Measurements from ENCODE around the gene TTC39A.
A peak's percentile ranks its signal among the peaks of the same experiment; 100 is the strongest.
"Not testable (repeated sequence)": the region's sequence is repeated elsewhere in the genome, so short reads cannot be mapped to it uniquely, and the experiment has no call there.

Gene TTC39A

DNA sequence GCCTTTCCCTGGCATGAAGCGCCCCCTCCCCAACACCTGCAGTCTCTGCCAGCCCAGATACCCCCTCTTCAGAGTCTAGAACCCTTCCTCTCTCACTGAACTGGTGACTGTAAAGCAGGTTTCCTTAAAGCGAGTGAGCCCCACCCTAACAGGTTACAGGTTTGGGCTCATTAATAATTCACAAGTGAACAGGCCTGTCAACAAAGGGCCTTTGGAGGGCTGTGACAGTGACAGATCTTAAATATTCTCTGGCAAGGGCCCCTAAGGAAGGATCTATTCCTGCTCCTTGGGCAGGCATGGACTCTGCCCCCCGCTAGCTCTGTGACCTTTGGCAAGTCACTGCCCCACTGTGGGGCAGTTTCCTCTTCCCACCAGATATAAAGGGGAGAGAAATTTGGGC is 5.6 kb upstream of the TTC39A start:
- DNase-seq, result no peak

DNA sequence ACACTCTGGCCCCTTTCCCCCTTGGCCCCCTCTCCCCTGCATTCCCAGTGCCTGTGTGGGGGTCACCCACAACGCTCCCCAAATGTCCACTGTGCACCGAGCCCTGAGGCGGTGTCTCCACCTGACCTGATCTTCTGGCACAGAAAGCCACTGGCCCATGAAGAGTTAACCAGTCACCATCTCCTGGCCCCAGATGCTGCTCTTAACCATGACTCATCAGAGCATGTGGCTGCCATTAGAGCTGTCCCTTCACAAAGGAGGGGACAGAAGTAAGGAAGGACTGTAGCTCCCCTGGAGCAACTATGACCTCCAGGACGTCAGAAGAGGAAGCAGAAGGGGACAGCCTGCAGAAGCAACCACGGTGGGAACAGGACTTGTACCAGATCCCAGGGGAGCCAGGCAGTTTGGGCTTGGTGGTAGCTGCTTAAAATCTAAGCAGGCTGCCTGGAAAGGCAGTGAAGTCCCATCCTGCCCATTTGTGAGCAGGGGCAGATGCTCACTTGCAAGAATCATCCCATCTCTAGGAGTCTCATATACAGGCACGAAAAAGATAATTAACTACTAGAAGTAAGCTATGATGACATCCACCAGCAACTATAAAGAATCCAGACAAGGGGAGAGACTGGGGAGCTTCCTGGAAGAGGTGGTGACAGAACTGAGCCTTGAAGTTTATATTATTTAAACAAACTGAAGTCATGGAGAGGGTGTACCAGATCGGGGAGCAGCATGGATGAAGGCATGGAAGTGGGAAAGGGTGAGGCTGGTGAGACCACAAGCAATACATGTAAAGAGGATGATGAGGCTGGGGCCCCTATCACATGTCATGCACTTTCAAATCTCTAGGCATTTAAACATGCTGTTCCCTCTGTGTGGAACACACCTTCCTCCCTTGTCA is 1.1 kb upstream of the TTC39A start:
- DNase-seq, result peak; percentile 89

DNA sequence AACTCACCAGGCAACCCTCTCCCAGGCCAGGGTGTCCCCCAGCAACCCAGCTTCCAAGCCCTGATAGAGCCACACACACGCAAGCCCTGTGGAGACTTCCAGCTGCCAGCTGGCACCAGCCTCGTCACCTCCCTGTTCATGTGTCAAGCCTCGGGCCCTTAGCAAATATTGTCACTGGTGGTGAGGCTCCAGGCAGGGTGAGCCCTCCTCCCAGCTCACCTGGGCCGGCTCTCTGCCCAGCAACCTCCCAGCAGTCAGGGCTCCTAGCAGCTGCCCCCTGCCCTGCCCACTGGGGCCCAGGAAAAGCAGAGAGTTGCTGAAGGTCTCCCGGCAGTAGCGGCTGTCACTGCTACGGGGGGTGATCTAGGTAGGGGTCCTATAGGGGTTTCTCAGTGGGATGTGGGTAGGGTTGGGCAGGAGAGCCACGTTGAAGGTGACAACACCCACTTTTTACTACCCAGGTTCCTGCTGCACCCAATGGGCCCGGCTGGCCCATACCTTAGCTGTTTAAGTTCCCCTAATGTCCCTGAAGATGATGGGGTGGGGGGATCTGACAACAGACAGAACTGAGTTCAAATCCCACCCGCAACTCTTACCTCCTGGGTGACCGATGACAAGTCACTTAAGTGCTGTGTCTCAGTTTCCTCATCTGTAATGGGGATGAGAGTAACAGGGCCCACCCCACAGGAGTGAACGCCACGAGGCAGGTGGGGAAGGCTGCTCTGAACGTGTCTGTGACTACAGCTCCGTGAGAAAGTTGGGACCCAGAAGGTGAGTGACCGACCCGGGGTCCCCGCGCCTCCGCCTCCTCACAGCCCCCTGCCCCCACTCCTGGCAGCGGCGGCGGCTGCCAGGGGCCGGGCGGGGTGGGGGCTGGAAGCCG is 678 bp downstream of the TTC39A start:
- peak; percentile 56 for DNase-seq

DNA sequence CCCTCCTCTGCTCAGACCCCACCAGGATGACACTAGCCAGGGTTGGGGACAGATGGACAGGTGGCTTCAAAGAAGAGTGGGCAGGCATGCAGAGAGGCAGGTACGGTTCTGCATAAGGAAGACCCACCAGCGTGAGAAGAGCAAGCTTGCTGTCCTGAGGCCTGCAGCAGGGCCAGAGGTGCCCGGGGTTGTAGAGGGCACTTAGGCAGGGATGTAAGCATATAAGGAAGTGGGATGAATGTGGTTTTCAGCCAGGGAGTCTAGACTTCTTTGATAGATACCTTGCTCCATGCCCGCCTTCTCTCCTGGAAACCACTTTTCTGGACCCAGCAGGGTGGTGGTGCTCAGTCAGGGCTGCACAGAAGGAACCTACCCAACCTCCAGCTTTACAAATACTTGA is 1.4 kb downstream of the TTC39A start:
- DNase-seq, result peak; percentile 44

DNA sequence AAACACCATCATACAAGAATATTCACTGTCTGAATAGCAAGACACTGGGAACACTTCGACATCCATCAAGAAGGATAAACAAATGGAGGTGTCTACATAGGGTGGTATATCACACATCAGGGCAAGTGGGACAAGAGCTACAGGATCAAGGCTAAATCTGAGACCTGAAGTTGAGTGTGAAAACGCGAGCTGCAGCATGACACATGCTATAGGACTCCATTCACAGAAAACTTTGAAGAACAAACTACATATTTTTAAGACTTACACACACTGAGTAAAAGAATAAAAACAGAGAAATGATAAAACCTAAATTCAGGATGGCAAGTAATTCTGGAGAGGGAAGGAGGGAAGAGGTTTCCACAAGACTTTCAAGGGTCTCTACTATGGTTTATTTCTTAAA is 2.1 kb downstream of the TTC39A start:
- DNase-seq, result no peak

DNA sequence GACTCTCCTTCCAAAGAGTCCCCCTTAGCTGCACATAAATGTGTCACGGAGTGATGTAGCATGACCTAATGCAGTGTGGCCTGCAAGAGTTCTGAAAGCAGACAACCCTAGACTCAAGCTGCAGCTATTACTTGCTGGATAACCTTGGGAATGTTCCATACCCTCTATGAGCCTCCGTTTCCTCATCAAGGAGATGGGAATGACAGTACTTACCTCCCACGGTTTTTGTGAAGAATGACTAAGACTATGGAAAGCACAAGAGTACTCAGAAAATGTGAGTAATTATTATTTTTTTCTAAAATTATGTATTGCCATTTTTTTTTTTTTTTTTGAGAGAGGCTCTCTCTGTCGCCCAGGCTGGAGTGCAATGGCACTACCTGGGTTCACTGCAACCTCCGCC is 3.0 kb downstream of the TTC39A start:
- no peak for DNase-seq

DNA sequence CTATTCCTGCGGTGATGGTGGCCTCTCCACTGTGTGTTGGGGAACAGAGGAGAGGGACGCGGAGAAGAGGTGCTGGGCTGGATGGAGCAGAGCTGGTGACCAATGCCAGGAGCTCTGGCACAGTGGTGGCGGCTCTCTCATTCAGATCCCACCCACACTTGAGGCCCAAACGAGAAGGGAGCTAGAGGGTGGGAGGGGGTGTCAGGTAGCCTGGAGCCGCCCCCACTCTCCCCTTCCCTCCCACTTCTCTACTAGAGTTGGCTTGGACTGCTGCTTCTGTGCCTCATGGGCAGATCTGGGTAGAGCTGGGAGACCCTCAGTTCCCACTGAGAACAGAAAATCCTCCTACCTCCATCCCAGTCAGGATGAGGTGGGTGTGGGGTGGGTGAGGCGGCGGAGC is 3.5 kb downstream of the TTC39A start:
- peak; percentile 38 for DNase-seq

DNA sequence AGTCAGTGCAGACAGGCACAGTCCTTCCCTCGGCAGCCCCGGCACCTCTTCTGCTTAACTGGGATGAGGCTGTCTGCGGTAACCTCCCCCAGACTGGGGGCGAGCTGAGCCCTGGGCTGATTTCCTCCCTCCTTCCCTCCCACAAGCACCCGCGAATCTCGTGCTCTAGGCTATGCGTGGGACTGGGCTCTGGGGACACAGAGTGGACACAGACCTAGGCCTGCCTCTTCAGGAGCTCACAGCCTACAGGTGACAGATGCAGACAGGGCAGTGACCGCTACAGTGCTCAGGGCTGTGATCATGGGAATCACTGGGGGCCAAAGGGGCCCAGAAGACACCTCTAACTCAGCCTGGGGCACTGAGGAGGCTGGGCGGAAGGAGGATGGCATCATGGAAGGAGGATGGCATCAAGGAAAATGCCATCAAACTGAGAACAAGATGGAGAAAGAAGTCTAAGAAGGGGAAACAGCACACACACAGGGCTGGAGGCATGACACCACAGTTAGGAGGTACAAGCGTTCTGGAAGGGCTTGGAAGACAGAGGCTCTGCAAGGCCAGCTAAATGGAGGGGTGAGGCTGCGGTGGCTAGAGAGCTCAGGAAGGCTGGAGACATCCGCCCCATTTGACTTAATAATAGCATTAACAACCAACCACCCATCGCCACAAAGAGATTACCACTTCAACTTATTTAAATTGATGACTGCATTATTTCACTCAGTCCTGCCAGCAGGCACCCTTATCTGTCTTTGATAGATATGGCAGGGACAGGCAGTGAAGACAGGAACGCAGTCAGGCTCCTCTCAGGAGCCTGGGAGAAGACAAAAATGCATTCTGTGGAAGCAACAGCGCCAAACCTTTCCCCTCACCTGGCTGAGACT is 4.2 kb downstream of the TTC39A start:
- no peak for DNase-seq

DNA sequence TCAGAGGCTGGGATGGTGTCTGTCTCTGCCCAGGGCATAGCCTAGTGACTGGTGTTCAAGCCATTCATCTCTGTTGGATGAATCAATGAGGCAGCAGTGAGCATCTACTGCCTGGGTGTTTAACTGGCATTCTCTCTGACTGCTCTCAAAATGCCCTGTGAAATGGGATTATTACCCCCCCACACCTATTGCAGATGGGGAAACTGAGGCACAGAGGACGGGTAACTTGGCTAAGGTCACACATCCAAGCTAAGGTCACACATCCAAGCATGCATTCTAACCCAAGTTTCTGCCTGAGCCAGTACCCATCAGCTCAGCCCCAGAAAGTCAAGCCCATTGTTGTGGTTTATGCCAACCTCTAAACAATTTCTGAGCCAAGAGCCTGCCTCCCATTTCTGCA is 5.0 kb downstream of the TTC39A start:
- DNase-seq, result no peak

DNA sequence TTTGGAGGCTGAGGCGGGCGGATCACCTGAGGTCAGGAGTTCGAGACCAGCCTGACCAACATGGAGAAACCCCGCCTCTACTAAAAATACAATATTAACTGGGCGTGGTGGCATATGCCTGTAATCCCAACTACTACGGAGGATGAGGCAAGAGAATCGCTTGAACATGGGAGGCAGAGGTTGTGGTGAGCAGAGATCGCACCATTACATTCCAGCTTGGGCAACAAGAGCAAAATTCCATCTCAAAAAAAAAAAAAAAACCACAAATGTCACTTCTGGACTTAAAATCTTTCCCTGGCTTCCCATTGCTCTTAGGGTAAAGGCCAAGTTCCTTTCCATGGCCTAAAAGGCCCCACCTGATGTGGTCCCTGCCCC is 5.4 kb downstream of the TTC39A start:
- DNase-seq, result not testable (repeated sequence)

DNA sequence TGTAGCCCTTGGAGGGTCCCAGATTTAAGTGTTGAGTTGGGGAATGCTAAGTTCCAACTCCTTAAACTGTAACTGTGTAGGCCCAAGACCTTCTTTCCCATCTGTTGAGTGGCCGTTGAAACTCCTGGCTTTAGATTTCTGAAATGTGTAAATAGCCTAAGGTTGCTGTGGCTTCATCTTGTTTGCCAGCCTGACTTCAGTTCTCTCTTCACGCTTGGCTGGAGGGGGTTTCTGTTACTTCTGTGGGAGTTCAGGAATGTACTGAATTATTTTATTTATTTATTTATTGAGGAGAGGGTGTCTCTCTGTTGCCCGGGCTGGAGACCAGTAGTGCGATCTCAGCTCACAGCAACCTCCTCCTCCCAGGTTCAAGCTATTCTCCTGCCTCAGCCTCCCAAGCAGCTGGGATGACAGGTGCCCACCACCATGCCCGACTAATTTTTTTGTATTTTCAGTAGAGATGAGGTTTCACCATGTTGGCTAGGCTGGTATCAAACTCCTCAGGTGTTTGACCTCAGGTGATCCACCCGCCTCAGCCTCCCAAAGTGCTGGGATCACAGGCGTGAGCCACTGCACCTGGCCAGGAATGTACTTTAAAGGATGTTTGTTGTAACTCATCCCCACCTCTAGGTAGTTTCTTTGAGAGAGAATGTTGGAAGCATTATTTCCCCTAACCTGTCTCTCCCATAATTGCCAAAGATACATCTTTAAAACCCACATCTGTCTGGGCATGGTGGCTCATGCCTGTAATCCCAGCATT is 5.9 kb downstream of the TTC39A start:
- no peak for DNase-seq

DNA sequence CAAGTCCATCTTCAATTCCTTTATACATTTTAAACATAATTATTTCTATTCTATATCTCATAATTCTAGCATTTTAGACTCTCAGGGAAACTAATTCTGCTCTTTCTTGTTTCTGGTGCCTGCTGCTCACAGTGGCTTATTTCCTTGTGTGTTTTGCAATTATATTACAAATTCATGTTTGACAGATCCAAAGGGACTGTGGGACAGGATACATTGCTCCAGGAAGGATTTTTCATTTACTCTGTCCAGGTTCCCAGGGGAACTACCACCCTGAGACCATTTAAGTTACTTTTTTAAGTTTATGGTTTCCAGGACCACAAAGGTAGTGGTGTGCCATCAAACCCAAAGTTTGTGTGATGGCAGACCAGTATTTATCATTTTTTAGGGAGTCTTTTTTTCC is 6.6 kb downstream of the TTC39A start:
- DNase-seq, result no peak

DNA sequence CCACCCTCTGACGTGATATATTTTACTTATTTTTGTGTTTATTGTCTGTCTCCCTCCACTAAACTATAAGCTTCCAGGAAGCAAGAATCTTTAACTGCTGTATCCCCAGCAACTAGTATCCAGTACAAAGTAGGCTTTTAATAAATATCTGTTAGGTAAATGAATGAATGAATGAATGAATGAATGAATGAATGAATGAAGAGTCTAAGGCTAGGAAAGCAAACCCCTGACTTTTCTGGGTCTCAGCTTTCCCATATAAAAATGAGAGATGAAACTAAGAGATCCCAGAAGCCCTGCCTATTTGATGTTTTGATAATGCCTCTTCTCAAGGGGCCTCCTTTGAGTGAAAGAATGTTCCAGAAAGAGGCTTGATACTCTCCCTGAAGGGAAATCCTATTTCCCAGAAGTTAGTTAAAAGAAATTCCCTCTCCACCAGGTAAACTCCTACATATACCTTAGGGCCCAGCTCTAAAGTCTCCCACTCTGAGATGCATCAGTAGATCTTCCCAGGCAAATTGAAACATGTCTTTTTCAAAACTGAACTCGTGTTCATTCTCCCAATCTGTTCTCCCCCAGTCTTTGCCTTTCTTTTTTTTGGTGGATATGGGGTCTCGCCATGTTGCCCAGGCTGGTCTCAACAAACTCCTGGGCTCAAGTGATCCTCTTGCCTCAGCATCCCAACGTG is 7.8 kb downstream of the TTC39A start:
- DNase-seq, result no peak

DNA sequence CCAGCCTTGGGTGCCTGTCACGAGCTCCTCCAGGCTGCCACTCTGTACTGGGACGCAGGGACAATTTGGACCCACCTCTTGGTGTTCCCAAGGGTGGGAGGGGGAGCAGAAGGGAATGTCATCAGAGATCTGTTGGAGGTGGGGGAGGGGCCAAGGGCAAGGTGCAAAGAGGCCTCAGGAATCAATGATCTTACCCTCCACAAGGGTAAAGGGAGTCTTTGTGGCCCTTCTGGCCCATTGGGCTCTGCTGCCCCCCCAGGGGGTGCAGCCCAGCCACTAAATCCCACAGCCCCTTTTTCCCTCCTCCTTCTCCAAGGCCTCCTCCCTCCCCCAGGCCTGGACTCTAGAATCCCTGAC is 8.5 kb downstream of the TTC39A start:
- DNase-seq, result no peak

DNA sequence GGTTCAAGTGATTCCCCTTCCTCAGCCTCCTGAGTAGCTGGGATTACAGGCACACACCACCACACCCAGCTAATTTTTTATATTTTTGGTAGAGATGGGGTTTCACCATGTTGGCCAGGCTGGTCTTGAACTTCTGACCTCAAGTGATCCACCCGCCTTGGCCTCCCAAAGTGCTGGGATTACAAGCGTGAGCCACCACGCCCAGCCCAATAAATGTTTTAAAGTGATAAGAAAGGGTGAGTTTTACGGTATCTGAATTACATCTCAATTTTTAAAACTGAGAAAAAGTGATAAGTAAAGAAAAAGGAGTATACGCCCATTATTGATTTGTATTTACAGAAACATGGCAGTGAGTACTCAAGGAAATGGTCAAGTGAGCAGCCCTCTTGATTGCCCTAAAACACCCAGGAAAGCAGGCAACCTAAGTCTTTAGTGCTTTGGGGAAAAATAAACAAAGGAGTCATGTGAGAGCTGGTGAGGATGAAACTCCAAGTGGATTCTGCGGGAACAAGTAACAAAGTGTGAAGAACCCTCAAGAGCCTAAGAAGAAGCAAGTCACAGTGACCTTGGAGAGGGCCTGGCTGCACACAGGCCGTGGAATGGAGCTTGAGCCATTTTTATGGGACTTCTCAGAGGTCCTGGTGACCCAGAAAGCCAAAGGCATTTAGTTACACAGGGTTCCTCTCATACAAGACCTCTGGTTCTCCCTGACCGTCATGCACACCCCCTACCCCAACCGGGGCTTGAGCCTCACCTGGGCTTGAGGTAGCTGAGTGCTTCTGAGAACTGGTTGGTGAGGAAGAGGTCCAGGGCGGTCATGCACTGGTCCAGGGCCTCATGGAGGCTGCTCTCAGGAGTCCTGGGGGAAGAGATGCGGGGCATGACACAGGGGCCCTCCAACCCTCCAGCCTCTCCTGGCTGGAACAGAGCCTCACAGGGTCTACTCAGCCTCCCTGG is 9.1 kb downstream of the TTC39A start:
- no peak for DNase-seq

DNA sequence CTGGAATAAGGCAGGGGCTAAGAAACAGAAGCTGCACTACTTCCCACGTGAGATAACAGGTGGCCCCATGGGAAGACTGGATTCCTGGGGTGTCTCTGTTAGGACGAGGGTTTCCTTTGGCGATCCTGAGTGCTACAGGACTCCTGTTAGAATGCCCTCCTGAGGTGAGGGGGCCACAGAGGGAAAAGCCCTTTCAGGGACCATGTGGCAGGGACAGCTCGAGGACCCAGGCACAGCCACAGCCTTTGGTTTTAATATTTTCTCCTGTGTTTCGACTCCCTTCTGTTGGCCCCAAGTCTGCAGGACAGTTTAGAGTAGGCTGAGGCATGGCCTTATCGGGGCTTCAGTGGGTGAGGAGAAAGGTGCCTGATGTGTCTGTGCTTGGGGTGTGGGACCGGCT is 12.6 kb downstream of the TTC39A start:
- DNase-seq, result no peak

DNA sequence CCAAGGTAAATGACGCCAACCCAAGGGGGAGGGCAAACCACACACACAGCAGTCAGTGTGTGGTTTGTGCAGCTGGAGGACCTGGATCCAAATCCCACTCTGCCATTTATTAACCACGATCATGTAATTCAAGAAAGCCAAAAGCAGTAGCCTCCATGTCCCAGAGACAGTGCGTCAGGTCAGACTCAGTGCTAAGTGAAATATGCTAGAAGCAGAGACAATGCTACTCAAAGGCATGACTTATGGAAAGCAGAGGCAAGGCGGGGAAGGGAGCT is 13.6 kb downstream of the TTC39A start:
- DNase-seq, result no peak

DNA sequence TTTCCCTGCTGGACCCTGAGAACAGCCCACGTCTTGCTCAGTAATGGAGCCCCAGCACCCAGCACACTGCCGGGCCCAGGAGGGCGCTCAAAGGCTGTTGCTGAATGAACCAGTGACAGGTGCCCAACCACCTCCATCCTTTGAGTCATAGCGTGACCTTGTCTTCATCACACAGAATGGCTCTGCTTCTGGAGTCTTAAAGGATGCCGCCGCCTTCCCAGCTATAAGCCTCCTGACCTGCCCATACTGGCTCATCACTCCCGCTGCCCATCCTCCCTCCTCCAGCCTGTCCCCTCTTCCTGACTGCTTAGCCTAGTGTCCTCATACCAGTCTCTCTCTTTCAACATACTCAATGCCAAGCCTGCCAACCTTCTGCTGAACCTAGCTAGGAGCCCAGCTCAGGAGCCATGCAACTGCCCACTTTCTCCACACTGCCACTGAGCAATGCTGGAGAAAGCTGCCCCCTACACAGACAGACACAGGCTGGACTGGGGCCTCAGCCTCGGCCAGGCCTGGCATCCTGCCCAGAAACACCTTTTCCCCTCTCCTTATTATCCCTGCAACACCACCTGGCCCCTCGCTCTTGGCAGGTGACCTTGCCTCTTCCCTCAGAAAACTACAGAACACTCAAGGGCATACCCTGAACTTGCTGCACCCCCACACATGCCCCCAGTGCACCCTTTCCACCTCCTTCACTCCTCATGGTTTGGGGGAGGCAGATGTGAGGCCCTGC is 14.1 kb downstream of the TTC39A start:
- DNase-seq, result no peak

DNA sequence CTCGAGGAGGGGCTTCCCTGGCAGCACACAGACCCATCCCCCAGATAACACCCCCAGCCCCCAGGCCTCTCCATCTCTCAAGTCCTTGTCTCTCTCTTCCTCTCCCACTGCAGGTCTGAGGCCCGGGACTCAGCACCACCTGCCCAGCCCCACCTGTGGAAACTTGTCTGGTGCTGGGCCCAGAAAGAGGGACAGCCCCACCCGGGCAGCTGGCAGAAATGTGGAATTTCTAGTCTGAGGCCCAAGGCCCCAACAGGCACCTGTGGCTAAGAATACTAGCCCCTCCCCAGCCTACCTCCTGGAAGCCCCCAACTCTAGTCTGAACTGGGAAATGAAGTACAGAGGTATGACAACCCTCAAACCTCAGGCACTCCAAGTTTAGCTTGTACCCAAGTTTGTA is 15.4 kb downstream of the TTC39A start:
- DNase-seq, result no peak
